ENCODE results near the gene TPRN.

GRCh38 chr9:137158625-137159024, 41.9 kb downstream of the TPRN start:
- TF ChIP-seq, protein P1, sequence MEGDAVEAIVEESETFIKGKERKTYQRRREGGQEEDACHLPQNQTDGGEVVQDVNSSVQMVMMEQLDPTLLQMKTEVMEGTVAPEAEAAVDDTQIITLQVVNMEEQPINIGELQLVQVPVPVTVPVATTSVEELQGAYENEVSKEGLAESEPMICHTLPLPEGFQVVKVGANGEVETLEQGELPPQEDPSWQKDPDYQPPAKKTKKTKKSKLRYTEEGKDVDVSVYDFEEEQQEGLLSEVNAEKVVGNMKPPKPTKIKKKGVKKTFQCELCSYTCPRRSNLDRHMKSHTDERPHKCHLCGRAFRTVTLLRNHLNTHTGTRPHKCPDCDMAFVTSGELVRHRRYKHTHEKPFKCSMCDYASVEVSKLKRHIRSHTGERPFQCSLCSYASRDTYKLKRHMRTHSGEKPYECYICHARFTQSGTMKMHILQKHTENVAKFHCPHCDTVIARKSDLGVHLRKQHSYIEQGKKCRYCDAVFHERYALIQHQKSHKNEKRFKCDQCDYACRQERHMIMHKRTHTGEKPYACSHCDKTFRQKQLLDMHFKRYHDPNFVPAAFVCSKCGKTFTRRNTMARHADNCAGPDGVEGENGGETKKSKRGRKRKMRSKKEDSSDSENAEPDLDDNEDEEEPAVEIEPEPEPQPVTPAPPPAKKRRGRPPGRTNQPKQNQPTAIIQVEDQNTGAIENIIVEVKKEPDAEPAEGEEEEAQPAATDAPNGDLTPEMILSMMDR (IDR thresholded peaks at IDR 0.05; ENCODE audit: insufficient read depth, low read depth, low read length): no peak
- no peak for TF ChIP-seq EZH2 (IDR thresholded peaks at IDR 0.05; ENCODE audit: insufficient read depth, low read length)
